ENCODE results near the gene TNNC2.
"Not testable (repeated sequence)": the region's sequence is repeated elsewhere in the genome, so short reads cannot be mapped to it uniquely, and the experiment has no call there.

Gene TNNC2

DNA sequence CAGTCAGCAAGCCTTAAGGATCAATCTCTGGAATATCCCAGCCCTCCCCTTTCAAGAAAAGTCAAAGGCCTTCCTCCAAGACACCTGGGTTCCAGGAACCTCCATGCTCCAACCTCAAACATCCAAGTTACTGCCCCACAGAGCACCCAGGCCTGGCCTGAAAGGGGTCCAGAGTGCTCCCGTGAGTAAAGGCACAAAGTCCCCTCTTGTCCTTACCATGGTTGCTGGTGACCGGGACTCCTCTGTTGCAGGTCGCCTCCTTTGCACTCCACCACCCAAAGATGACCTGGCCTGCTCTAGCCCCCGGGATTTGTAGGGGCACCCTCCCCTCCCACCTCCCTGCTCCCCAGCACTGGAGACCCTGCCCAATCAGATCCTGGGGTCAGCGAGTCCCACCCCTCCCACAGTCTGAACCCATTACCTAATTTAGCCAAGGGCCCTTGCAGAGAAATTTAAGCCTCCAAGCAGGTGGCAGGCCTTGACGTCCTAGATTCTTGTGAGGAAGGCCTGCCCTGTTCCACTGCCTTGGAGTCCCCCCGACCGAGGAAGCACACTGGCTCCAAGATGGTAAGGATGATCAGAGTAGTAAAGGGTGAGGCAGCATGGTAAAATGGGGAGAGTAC, at the start of gene TNNC2:
TSS of gene TNNC2 (minus strand) at position 283 of the 623 bp plus-strand sequence. CDS start at position 219, 64 bp downstream.
- H3K27ac ChIP-seq (ENCODE audit: low read length): no peak within 1 kb of the TSS
- no peaks in the 10 kb centered on the region for H3K9me3 ChIP-seq (ENCODE audit: control insufficient read depth, insufficient read depth, low read length)
- H3K4me3 ChIP-seq (ENCODE audit: low read length): no peak within 1 kb of the TSS
- WGBS (ENCODE audit: insufficient coverage, insufficient read length): no CpG with 5 or more reads among the region's 8 CpGs
- no peaks in the 10 kb centered on the region; the same call in 1 of the 2 replicates for H3K36me3 ChIP-seq (ENCODE audit: control insufficient read depth, insufficient read depth, low read length)
- no peak for DNase-seq (ENCODE audit: low read depth, low spot score)
- peaks cover 2% of the 10 kb centered on the region; the same call in 1 of the 2 replicates for H3K4me1 ChIP-seq (ENCODE audit: control insufficient read depth, insufficient read depth, low read length)
- no peaks in the 10 kb centered on the region; the same call in 1 of the 2 replicates for H3K27me3 ChIP-seq (ENCODE audit: control insufficient read depth, insufficient read depth, low read length)

DNA sequence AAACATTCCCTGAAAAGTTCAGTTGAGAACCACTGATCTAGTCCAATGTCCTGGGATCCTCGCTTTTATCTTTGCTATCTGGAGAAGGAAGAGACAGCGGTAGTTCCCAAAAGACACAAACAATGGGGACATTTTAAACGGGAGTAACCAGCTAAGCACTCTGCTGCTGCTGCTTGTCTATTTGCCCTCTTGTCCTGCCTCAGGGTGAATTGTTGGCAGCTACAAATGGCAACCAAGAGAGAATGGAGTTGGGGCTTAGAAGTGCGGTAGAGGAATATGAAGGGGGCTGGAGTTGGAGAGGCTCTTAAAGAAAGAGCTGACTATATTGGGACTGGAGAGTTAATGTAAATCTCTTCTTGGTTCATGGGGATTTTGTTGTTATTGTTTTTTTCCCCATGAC, 47.5 kb upstream of the TNNC2 start:
- H3K36me3 ChIP-seq (ENCODE audit: control insufficient read depth, insufficient read depth, low read length): 0 out of 2 replicates have a peak, but pooled peaks cover 3% of the 10 kb centered on the region
- no CpG with 5 or more reads among the region's 4 CpGs for WGBS (ENCODE audit: insufficient coverage, insufficient read length)
- no peaks in the 10 kb centered on the region for H3K27me3 ChIP-seq (ENCODE audit: control insufficient read depth, insufficient read depth, low read length)
- no peaks in the 10 kb centered on the region for H3K9me3 ChIP-seq (ENCODE audit: control insufficient read depth, insufficient read depth, low read length)
- no peak overlapping the region for H3K4me3 ChIP-seq (ENCODE audit: low read length)
- H3K4me1 ChIP-seq (ENCODE audit: control insufficient read depth, insufficient read depth, low read length): no peaks in the 10 kb centered on the region
- H3K27ac ChIP-seq (ENCODE audit: low read length): no peak overlapping the region
- DNase-seq (ENCODE audit: low read depth, low spot score): no peak

DNA sequence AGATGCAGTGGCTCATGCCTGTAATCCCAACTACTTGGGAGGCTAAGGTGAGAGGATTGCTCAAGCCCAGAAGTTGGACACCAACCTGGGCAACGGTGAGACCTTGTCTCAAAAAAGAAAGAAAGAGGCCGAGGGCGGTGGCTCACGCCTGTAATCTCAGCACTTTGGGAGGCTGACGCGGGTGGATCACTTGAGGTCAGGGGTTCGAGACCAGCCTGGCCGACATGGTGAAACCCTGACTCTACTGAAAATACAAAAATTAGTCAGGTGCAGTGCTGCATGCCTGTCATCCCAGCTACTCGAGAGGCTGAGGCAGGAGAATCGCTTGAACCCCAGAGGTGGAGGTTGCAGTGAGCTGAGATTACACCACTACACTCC, 47.0 kb upstream of the TNNC2 start:
- H3K36me3 ChIP-seq (ENCODE audit: control insufficient read depth, insufficient read depth, low read length); H3K9me3 ChIP-seq (ENCODE audit: control insufficient read depth, insufficient read depth, low read length); H3K4me1 ChIP-seq (ENCODE audit: control insufficient read depth, insufficient read depth, low read length); H3K27me3 ChIP-seq (ENCODE audit: control insufficient read depth, insufficient read depth, low read length); DNase-seq (ENCODE audit: low read depth, low spot score); H3K27ac ChIP-seq (ENCODE audit: low read length); H3K4me3 ChIP-seq (ENCODE audit: low read length): not testable (repeated sequence)
- no CpG with 5 or more reads among the region's 10 CpGs for WGBS (ENCODE audit: insufficient coverage, insufficient read length)

DNA sequence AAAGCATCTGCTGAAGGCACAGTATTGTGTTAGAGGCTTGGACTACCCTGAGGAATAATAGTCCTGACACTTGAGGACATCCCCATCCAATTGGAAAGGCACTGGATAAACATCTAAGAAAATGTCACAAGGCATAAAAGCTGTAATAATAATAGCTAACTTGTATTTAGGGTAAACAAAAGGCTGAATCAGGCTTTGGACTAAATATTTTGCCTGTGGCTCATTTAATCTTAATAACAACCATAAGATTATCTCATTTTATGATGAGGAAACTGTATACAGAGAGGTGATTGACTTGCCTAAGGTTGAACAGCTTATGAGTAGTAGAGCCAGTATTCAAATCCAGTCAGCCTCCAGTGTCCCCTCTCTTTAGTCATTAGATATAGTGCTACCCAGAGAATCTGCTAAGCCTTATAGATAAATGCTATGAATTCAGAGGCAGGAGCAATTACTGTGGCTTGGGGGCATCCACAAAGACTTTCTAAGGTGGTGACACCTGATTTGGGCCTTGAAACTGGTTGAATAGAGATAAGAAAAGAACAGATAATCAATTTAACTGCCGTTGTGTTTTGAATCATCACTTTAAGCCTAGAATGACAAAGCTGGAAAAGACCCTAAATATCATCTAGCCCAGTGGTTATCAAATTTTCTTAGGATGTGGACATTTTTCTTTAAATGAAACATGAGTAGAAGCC, 46.4 kb upstream of the TNNC2 start:
- no CpG with 5 or more reads among the region's 1 CpG for WGBS (ENCODE audit: insufficient coverage, insufficient read length)

DNA sequence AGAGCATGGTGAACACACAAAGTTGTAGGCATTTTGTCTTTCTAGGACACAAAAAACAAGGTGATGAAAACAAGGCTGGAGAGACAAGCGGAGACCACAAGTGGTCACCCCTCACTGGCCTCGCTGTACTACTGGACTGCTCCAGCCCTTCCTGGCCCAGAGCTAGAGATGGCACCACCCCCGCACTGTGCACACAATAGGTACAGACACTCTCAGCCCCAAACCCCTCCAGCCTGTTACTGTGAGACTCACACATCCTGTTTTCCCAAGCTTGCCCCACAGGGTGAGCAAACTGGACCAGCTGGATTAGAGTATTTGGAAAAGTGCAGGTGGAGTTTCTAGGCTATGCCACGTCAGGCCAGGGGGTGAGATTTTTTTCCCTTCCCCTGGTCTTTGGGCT, 45.5 kb upstream of the TNNC2 start:
- Histone ChIP-seq H3K9me3 (ENCODE audit: control insufficient read depth, insufficient read depth, low read length) (no peaks in the 10 kb centered on the region), H3K4me3 (ENCODE audit: low read length) (no peak overlapping the region), H3K4me1 (ENCODE audit: control insufficient read depth, insufficient read depth, low read length) (no peaks in the 10 kb centered on the region), H3K36me3 (ENCODE audit: control insufficient read depth, insufficient read depth, low read length) (no peaks in the 10 kb centered on the region), H3K27ac (ENCODE audit: low read length) (no peak overlapping the region), H3K27me3 (ENCODE audit: control insufficient read depth, insufficient read depth, low read length) (no peaks in the 10 kb centered on the region)
- no peak for DNase-seq (ENCODE audit: low read depth, low spot score)
- no CpG with 5 or more reads among the region's 4 CpGs for WGBS (ENCODE audit: insufficient coverage, insufficient read length)

More for the DNA sequence above, 46.4 kb upstream of the TNNC2 start:
- no peaks in the 10 kb centered on the region for H3K4me1 ChIP-seq (ENCODE audit: control insufficient read depth, insufficient read depth, low read length)
- DNase-seq (ENCODE audit: low read depth, low spot score): no peak
- no peaks in the 10 kb centered on the region for H3K27me3 ChIP-seq (ENCODE audit: control insufficient read depth, insufficient read depth, low read length)
- H3K4me3 ChIP-seq (ENCODE audit: low read length): no peak overlapping the region
- H3K27ac ChIP-seq (ENCODE audit: low read length): no peak overlapping the region
- H3K9me3 ChIP-seq (ENCODE audit: control insufficient read depth, insufficient read depth, low read length): no peaks in the 10 kb centered on the region
- H3K36me3 ChIP-seq (ENCODE audit: control insufficient read depth, insufficient read depth, low read length): 0 out of 2 replicates have a peak, but pooled peaks cover 3% of the 10 kb centered on the region

DNA sequence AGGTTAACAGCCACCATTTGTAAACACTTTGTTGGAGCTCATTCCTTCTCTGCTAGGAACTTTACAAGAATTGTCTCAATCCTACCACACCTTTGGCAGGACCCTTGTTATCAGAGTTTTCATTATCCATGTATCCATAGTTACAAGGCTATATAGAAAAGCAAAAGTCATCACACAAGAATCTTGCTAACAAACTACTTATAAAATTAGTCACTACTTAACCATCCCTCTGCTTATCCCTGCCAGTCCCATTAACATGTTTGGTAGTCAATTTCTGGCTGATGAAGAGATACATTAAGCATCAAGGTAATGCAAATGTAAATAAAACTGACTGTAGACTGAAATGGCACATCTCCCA, 40.7 kb upstream of the TNNC2 start:
- no peaks in the 10 kb centered on the region for H3K9me3 ChIP-seq (ENCODE audit: control insufficient read depth, insufficient read depth, low read length)
- no peaks in the 10 kb centered on the region for H3K36me3 ChIP-seq (ENCODE audit: control insufficient read depth, insufficient read depth, low read length)
- H3K27me3 ChIP-seq (ENCODE audit: control insufficient read depth, insufficient read depth, low read length): no peaks in the 10 kb centered on the region
- DNase-seq (ENCODE audit: low read depth, low spot score): no peak
- no peak overlapping the region for H3K4me3 ChIP-seq (ENCODE audit: low read length)
- H3K4me1 ChIP-seq (ENCODE audit: control insufficient read depth, insufficient read depth, low read length): no peaks in the 10 kb centered on the region
- H3K27ac ChIP-seq (ENCODE audit: low read length): no peak overlapping the region

DNA sequence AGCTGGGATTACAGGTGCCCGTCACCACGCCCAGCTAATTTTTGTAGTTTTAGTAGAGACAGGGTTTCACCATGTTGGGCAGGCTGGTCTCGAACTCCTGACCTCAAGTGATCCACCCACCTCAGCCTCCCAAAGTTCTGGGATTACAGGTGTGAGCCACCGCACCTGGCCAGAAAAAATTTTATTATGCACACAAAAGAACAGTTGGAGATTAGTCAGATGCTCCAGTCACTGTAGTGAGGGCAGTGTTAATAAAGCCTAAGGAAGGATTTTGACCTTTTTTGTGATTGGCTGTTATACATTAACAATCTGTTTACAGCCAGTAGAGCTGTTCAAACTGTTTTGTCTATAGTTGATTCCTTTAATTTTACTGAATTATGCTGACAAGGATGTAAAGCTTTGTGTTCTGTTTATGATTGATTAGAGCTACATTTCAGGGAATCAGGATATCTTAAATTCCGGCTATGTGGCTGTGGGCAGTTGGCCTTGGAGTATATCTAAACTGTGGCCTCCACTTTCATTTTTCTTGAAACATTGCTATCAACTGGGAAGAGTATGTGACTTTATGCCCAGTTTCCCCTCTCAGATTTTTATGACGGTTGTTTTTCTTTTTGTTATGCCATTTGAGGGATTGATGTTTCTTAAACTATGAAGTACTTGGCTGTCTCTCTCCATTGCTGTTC, 40.2 kb upstream of the TNNC2 start:
- no peak overlapping the region for H3K27ac ChIP-seq (ENCODE audit: low read length)
- H3K4me3 ChIP-seq (ENCODE audit: low read length): no peak overlapping the region
- DNase-seq (ENCODE audit: low read depth, low spot score): no peak
- no peaks in the 10 kb centered on the region for H3K9me3 ChIP-seq (ENCODE audit: control insufficient read depth, insufficient read depth, low read length)
- no peaks in the 10 kb centered on the region for H3K36me3 ChIP-seq (ENCODE audit: control insufficient read depth, insufficient read depth, low read length)
- H3K4me1 ChIP-seq (ENCODE audit: control insufficient read depth, insufficient read depth, low read length): no peaks in the 10 kb centered on the region
- WGBS (ENCODE audit: insufficient coverage, insufficient read length): no CpG with 5 or more reads among the region's 6 CpGs
- H3K27me3 ChIP-seq (ENCODE audit: control insufficient read depth, insufficient read depth, low read length): no peaks in the 10 kb centered on the region

DNA sequence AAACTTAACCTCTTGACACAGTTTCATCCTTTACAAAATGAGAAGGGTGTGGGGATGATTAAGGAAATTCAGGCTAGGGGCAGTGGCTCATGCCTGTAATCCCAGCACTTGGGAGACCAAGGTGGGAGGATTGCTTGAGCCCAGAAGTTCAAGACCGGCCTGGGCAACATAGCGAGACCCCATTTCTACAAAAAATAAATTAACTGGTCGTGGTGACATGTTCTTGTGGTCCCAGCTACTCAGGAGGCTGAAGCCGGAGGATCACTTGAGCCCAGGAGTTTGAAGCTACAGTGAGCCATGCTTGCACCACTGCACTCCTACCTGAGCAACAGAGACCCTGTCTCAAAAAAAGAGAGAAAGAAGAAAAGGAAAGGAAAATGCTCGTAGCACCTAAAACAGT, 39.3 kb upstream of the TNNC2 start:
- Histone ChIP-seq H3K4me3 (ENCODE audit: low read length) (no peak overlapping the region), H3K27ac (ENCODE audit: low read length) (no peak overlapping the region), H3K4me1 (ENCODE audit: control insufficient read depth, insufficient read depth, low read length) (no peaks in the 10 kb centered on the region), H3K36me3 (ENCODE audit: control insufficient read depth, insufficient read depth, low read length) (no peaks in the 10 kb centered on the region), H3K27me3 (ENCODE audit: control insufficient read depth, insufficient read depth, low read length) (no peaks in the 10 kb centered on the region), H3K9me3 (ENCODE audit: control insufficient read depth, insufficient read depth, low read length) (no peaks in the 10 kb centered on the region)
- DNase-seq (ENCODE audit: low read depth, low spot score): no peak
- WGBS (ENCODE audit: insufficient coverage, insufficient read length): no CpG with 5 or more reads among the region's 5 CpGs

DNA sequence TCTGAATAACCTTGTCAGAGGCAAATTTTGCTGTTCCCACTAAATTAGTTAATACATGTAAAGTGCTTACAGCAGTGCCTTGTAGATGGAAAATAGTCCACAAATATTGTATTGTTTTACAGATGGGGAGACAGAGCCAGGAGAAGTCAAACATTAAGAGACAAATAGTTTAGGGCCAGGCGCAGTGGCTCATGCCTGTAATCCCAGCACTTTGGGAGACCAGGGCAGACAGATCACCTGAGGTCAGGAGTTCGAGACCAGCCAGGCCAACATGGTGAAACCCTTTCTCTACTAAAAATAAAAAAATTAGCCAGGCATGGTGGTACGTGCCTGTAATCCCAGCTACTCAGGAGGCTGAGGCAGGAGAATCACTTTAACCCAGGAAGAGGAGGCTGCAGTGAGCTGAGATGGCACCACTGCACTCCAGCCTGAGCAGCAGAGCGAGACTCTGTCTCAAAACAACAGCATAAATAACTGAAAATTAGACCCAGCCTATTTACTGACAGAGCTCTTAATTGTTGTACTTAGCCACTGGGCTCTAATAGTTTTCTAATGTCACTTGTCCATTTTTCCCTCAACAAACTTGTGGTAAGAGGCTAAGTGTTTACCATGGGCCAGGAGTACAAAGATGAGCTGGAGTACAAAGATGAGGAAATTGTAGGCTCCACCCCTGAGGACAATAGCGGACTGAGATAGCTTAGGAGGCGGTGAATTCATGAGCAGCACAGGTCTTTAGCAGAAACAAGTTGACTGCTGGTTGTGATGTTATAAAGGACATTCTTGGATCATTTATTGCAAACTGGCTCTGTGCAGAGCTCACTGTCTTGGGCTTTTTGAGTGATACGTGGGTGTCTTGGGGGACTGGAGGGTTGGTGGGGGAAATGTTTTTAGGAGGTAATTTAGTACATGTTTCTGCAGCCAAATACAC, 36.7 kb upstream of the TNNC2 start:
- Histone ChIP-seq H3K27ac (ENCODE audit: low read length) (no peak overlapping the region), H3K9me3 (ENCODE audit: control insufficient read depth, insufficient read depth, low read length) (no peaks in the 10 kb centered on the region)

More for the DNA sequence above, 36.7 kb upstream of the TNNC2 start:
- WGBS (ENCODE audit: insufficient coverage, insufficient read length): no CpG with 5 or more reads among the region's 7 CpGs
- H3K27me3 ChIP-seq (ENCODE audit: control insufficient read depth, insufficient read depth, low read length): no peaks in the 10 kb centered on the region
- H3K36me3 ChIP-seq (ENCODE audit: control insufficient read depth, insufficient read depth, low read length): no peaks in the 10 kb centered on the region
- no peaks in the 10 kb centered on the region for H3K4me1 ChIP-seq (ENCODE audit: control insufficient read depth, insufficient read depth, low read length)
- no peak overlapping the region for H3K4me3 ChIP-seq (ENCODE audit: low read length)
- DNase-seq (ENCODE audit: low read depth, low spot score): no peak
